NT2/D1 (cell line): Measurements from ENCODE around the gene PRKRIP1.
"Not testable (repeated sequence)": the region's sequence is repeated elsewhere in the genome, so short reads cannot be mapped to it uniquely, and the experiment has no call there.

Experiments used
- DNase-seq: peaks from one replicate; pipeline ENCODE4 v3.0.0-alpha.2; 2011; ENCODE audit warnings: low read depth, low spot score
- H3K27me3 ChIP-seq: 2 replicates; pipeline ENCODE4 v1.6.0; 2011; ENCODE audit warnings: mild to moderate bottlenecking; ENCODE audit not compliant: insufficient read length, insufficient read depth
- H3K36me3 ChIP-seq: 2 replicates; pipeline ENCODE4 v1.6.1; 2011; ENCODE audit warnings: mild to moderate bottlenecking, low read length, mixed read lengths; ENCODE audit not compliant: insufficient read depth, insufficient read length
- H3K4me1 ChIP-seq: 2 replicates; pipeline ENCODE4 v1.5.1; 2011; ENCODE audit not compliant: insufficient read depth, insufficient read length
- H3K4me3 ChIP-seq: 2 replicates; pipeline ENCODE4 v1.5.1; 2011; ENCODE audit warnings: low read depth; ENCODE audit not compliant: insufficient read length
- H3K9ac ChIP-seq: 2 replicates; pipeline ENCODE4 v1.6.0; 2011; ENCODE audit warnings: low read depth; ENCODE audit not compliant: insufficient read length
- H3K9me3 ChIP-seq: 2 replicates; pipeline ENCODE4 v1.5.1; 2011; ENCODE audit warnings: mild to moderate bottlenecking, low read length; ENCODE audit not compliant: insufficient read depth
- SUZ12 ChIP-seq: IDR thresholded peaks from 2 replicates; pipeline ENCODE4 v1.6.1; 2011; ENCODE audit not compliant: insufficient read length, insufficient read depth; ENCODE audit errors: extremely low read depth
- YY1 ChIP-seq: IDR thresholded peaks from 2 replicates; pipeline ENCODE4 v1.6.1; 2011; ENCODE audit not compliant: insufficient read length, insufficient read depth
- ZNF274 ChIP-seq: IDR thresholded peaks from 2 replicates; pipeline ENCODE4 v1.6.1; 2011; ENCODE audit warnings: mild to moderate bottlenecking, low read depth, low read length

PRKRIP1 gene

GRCh38 chr7:102449136-102449535 lies 53.0 kb downstream of the PRKRIP1 start:
- Histone ChIP-seq H3K9ac (no peak overlapping the region), H3K27me3 (no peaks in the 10 kb centered on the region), H3K4me3 (no peak overlapping the region), H3K4me1 (peaks cover 8% of the 10 kb centered on the region), H3K36me3 (peaks cover 26% of the 10 kb centered on the region), H3K9me3 (no peaks in the 10 kb centered on the region)
- TF ChIP-seq YY1 (no peak), SUZ12 (no peak), ZNF274 (no peak)
- no peak for DNase-seq

- Histone ChIP-seq H3K4me3 (no peak overlapping the region), H3K36me3 (peaks cover 22% of the 10 kb centered on the region), H3K4me1 (peaks cover 8% of the 10 kb centered on the region), H3K9me3 (no peaks in the 10 kb centered on the region), H3K27me3 (no peaks in the 10 kb centered on the region), H3K9ac (no peak overlapping the region)
- TF ChIP-seq YY1 (no peak), SUZ12 (no peak), ZNF274 (no peak)
- DNase-seq: no peak
Observed at GRCh38 chr7:102450242-102450641, 54.1 kb downstream of the PRKRIP1 start.

- Histone ChIP-seq H3K27me3 (no peaks in the 10 kb centered on the region), H3K9me3 (no peaks in the 10 kb centered on the region), H3K9ac (no peak overlapping the region), H3K4me1 (peaks cover 8% of the 10 kb centered on the region), H3K36me3 (peaks cover 22% of the 10 kb centered on the region), H3K4me3 (no peak overlapping the region)
- no peak for TF ChIP-seq YY1
- no peak for TF ChIP-seq ZNF274
- no peak for TF ChIP-seq SUZ12
- DNase-seq: no peak
Observed at GRCh38 chr7:102451371-102452054, 55.4 kb downstream of the PRKRIP1 start.

- no peak for DNase-seq
- Histone ChIP-seq H3K4me3 (no peak overlapping the region), H3K27me3 (no peaks in the 10 kb centered on the region), H3K4me1 (peaks cover 6% of the 10 kb centered on the region), H3K9me3 (no peaks in the 10 kb centered on the region), H3K36me3 (peaks cover 17% of the 10 kb centered on the region), H3K9ac (no peak overlapping the region)
- no peak for TF ChIP-seq SUZ12
- TF ChIP-seq ZNF274: no peak
- no peak for TF ChIP-seq YY1
Observed at GRCh38 chr7:102452451-102452850, 56.3 kb downstream of the PRKRIP1 start.

- no peak for DNase-seq
- Histone ChIP-seq H3K9ac (no peak overlapping the region), H3K9me3 (no peaks in the 10 kb centered on the region), H3K27me3 (no peaks in the 10 kb centered on the region), H3K4me3 (no peak overlapping the region), H3K36me3 (peaks cover 21% of the 10 kb centered on the region), H3K4me1 (no peaks in the 10 kb centered on the region)
- TF ChIP-seq SUZ12 (no peak), ZNF274 (no peak), YY1 (no peak)
Observed at GRCh38 chr7:102453319-102453718, 57.2 kb downstream of the PRKRIP1 start.

GRCh38 chr7:102454468-102454867 lies 58.3 kb downstream of the PRKRIP1 start:
- TF ChIP-seq ZNF274 (no peak), SUZ12 (no peak), YY1 (no peak)
- Histone ChIP-seq H3K4me1 (no peaks in the 10 kb centered on the region), H3K27me3 (no peaks in the 10 kb centered on the region), H3K4me3 (no peak overlapping the region), H3K36me3 (peaks cover 25% of the 10 kb centered on the region), H3K9ac (no peak overlapping the region), H3K9me3 (no peaks in the 10 kb centered on the region)
- no peak for DNase-seq

- not testable (repeated sequence) for H3K4me3 ChIP-seq, H3K4me1 ChIP-seq, DNase-seq, H3K9me3 ChIP-seq, H3K9ac ChIP-seq, H3K27me3 ChIP-seq
- H3K36me3 ChIP-seq: peaks cover 28% of the 10 kb centered on the region
Observed at GRCh38 chr7:102454932-102455331, 58.8 kb downstream of the PRKRIP1 start.

- no peak for DNase-seq
- H3K4me3 ChIP-seq: no peak overlapping the region
- H3K4me1 ChIP-seq: no peaks in the 10 kb centered on the region
- peaks cover 28% of the 10 kb centered on the region for H3K36me3 ChIP-seq
- TF ChIP-seq YY1 (no peak), SUZ12 (no peak), ZNF274 (no peak)
- H3K9ac ChIP-seq: no peak overlapping the region
- H3K27me3 ChIP-seq: no peaks in the 10 kb centered on the region
- H3K9me3 ChIP-seq: no peaks in the 10 kb centered on the region
Observed at GRCh38 chr7:102455596-102455995, 59.4 kb downstream of the PRKRIP1 start.
